ENCODE measurements around the gene SENP8. TPM values are rescaled to one million over a fixed set of nuclear protein-coding genes. Genes with fewer than 3 reads are reported as not detected.

SENP8 gene
- total and polyA plus RNA-seq, 2 of the 13 experiments (the other 11 are each of a cell fraction or from before 2014, with no cell fraction given), result 2.7 to 3.0 TPM

DNA sequence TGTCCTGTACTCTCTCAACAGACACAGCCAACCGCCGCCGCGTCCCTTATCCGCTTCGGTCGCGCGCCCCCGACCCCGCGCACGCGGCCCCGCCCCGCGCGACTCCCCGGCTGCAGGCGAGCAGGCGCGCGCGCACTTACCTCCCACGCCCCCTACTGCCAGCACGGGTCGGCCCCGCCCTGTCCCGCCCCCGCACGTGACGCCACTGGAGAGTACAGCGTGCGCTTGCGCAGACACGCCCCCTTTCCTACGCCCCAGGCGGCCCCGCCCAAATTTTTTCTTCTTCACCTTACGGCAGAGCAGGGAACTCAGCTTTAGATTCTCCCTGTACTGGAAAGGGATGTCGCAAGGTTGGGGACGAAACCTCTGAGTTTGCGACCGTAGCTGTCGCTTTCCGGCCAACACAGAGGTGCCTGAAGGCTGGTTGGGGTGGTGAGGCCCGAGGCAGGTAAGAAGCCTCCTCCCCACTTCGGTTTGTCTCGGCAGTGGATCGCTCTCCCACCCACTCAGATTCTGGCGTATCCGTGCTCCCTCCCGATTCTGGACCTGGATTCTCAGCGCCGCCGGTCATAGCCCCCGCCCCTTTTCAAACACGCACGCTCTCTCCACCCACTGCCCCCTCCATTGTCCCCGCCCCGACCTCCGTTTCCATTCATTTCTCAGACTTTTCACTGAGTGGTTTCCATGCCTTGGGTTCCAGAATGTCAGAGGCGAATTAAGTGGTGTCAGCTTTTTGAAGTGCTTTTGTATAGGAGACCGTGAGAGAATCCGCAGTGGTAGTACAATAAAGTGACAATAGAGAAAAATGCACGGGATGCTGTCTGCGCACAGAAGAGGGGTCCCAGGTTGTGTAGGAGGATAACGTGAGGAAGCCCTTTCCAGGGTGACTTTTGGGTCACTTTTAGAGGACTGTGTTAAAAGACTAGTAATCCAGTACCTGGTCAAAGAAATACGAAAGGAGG, at the start of gene SENP8, which contains the start of gene MYO9A (continued):
- TF ChIP-seq TRIM24 (CRISPR knock-in tag; IDR thresholded peaks at IDR 0.05) (no peak), ZNF773 (CRISPR knock-in tag; IDR thresholded peaks at IDR 0.05; ENCODE audit: borderline replicate concordance) (no peak), ZNF678 (CRISPR knock-in tag; IDR thresholded peaks at IDR 0.05) (no peak), ZFX (CRISPR knock-in tag; IDR thresholded peaks at IDR 0.05; ENCODE audit: low read depth) (peak; percentile 57), JDP2 (CRISPR knock-in tag; IDR thresholded peaks at IDR 0.05; ENCODE audit: borderline replicate concordance) (no peak), AHR (CRISPR knock-in tag; IDR thresholded peaks at IDR 0.05) (no peak), ZNF570 (CRISPR knock-in tag; IDR thresholded peaks at IDR 0.05; ENCODE audit: borderline replicate concordance) (no peak), SP5 (CRISPR knock-in tag; IDR thresholded peaks at IDR 0.05; ENCODE audit: borderline replicate concordance, low read depth) (peak; percentile 84; the same call in 1 of the 2 replicates), KDM5A (IDR thresholded peaks at IDR 0.05; ENCODE audit: borderline replicate concordance, low read length) (peak; percentile 86; the same call in 1 of the 2 replicates), RELA (CRISPR knock-in tag; IDR thresholded peaks at IDR 0.05) (no peak), ZNF205 (CRISPR knock-in tag; IDR thresholded peaks at IDR 0.05) (no peak), GABPA (IDR thresholded peaks at IDR 0.05; ENCODE audit: low read depth, low read length) (no peak), GABPA (CRISPR knock-in tag; IDR thresholded peaks at IDR 0.05; ENCODE audit: low read depth) (no peak)
- TF ChIP-seq, protein P1, sequence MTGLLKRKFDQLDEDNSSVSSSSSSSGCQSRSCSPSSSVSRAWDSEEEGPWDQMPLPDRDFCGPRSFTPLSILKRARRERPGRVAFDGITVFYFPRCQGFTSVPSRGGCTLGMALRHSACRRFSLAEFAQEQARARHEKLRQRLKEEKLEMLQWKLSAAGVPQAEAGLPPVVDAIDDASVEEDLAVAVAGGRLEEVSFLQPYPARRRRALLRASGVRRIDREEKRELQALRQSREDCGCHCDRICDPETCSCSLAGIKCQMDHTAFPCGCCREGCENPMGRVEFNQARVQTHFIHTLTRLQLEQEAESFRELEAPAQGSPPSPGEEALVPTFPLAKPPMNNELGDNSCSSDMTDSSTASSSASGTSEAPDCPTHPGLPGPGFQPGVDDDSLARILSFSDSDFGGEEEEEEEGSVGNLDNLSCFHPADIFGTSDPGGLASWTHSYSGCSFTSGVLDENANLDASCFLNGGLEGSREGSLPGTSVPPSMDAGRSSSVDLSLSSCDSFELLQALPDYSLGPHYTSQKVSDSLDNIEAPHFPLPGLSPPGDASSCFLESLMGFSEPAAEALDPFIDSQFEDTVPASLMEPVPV (CRISPR knock-in tag; IDR thresholded peaks at IDR 0.05), result no peak
- TF ChIP-seq, protein P2, sequence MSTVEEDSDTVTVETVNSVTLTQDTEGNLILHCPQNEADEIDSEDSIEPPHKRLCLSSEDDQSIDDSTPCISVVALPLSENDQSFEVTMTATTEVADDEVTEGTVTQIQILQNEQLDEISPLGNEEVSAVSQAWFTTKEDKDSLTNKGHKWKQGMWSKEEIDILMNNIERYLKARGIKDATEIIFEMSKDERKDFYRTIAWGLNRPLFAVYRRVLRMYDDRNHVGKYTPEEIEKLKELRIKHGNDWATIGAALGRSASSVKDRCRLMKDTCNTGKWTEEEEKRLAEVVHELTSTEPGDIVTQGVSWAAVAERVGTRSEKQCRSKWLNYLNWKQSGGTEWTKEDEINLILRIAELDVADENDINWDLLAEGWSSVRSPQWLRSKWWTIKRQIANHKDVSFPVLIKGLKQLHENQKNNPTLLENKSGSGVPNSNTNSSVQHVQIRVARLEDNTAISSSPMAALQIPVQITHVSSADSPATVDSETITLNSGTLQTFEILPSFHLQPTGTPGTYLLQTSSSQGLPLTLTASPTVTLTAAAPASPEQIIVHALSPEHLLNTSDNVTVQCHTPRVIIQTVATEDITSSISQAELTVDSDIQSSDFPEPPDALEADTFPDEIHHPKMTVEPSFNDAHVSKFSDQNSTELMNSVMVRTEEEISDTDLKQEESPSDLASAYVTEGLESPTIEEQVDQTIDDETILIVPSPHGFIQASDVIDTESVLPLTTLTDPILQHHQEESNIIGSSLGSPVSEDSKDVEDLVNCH (CRISPR knock-in tag; IDR thresholded peaks at IDR 0.05), result no peak
- TF ChIP-seq, protein P3, sequence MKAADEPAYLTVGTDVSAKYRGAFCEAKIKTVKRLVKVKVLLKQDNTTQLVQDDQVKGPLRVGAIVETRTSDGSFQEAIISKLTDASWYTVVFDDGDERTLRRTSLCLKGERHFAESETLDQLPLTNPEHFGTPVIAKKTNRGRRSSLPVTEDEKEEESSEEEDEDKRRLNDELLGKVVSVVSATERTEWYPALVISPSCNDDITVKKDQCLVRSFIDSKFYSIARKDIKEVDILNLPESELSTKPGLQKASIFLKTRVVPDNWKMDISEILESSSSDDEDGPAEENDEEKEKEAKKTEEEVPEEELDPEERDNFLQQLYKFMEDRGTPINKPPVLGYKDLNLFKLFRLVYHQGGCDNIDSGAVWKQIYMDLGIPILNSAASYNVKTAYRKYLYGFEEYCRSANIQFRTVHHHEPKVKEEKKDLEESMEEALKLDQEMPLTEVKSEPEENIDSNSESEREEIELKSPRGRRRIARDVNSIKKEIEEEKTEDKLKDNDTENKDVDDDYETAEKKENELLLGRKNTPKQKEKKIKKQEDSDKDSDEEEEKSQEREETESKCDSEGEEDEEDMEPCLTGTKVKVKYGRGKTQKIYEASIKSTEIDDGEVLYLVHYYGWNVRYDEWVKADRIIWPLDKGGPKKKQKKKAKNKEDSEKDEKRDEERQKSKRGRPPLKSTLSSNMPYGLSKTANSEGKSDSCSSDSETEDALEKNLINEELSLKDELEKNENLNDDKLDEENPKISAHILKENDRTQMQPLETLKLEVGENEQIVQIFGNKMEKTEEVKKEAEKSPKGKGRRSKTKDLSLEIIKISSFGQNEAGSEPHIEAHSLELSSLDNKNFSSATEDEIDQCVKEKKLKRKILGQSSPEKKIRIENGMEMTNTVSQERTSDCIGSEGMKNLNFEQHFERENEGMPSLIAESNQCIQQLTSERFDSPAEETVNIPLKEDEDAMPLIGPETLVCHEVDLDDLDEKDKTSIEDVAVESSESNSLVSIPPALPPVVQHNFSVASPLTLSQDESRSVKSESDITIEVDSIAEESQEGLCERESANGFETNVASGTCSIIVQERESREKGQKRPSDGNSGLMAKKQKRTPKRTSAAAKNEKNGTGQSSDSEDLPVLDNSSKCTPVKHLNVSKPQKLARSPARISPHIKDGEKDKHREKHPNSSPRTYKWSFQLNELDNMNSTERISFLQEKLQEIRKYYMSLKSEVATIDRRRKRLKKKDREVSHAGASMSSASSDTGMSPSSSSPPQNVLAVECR (CRISPR knock-in tag; IDR thresholded peaks at IDR 0.05; ENCODE audit: borderline replicate concordance), result peak; percentile 63; the same call in 1 of the 2 replicates
- TF ChIP-seq, protein P4, sequence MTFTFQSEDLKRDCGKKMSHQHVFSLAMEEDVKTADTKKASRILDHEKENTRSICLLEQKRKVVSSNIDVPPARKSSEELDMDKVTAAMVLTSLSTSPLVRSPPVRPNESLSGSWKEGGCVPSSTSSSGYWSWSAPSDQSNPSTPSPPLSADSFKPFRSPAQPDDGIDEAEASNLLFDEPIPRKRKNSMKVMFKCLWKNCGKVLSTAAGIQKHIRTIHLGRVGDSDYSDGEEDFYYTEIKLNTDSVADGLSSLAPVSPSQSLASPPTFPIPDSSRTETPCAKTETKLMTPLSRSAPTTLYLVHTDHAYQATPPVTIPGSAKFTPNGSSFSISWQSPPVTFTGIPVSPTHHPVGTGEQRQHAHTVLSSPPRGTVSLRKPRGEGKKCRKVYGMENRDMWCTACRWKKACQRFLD (CRISPR knock-in tag; IDR thresholded peaks at IDR 0.05; ENCODE audit: borderline replicate concordance), result no peak

Measured in HepG2 (cell line).